Limb (tissue), 2 donors: ENCODE data around the gene HBS1L.
A peak's percentile ranks its signal among the peaks of the same experiment; 100 is the strongest.

Source experiments
- DNase-seq, 2 donors: peaks; one replicate each; pipeline ENCODE4 v3.0.0-alpha.2; 2016; ENCODE audit errors: extremely low spot score in 2 of 2

HBS1L gene

DNA sequence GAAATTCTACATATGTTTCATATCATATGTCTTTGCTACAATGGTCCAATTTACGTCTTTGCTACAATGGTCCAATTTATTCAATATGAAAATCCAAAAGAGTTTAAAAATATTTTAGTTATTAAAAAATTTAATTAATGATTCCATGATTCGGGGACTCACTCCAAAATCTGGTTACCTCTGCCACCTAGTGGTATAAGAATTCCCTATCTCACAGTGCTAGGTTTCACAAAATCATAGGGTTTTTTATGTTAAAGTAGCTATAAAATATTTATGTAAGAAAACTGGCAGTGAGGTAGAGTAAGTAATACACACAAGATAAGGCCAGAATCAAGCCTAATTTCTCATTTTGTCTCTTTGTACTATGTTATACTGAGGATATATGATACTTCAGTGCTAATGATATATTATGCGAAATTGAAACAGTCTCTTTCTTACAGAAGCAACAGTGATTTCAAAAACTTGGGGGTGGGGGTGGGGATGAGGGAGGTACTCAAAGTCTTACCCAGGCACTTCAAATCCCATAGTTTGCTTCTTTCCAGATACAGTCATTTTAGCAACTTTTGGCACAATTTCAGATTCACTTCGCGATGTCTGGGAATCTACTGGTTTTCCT lies 52.3 kb downstream of the HBS1L start:
- DNase-seq: peak in 1 of 2 donors; percentile 11

DNA sequence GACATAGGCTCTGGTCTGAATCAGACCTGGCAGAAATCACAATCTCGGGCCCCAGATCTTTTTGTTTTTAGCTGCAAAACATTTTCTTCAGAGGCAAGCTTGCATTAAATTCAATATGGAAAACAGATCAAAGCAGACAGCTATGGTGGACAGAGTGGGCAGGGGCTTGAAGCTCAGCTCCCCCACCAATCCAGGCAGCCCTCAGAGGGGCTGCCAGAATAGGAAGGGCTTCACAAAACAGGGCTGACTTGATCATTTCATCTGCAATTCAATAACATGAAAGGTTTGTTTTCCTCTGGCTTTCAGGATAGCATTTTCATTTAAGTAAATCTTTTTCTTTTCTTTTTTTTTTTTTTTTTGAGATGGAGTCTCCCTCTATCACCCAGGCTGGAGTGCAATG lies 55.5 kb downstream of the HBS1L start:
- no peak for DNase-seq

DNA sequence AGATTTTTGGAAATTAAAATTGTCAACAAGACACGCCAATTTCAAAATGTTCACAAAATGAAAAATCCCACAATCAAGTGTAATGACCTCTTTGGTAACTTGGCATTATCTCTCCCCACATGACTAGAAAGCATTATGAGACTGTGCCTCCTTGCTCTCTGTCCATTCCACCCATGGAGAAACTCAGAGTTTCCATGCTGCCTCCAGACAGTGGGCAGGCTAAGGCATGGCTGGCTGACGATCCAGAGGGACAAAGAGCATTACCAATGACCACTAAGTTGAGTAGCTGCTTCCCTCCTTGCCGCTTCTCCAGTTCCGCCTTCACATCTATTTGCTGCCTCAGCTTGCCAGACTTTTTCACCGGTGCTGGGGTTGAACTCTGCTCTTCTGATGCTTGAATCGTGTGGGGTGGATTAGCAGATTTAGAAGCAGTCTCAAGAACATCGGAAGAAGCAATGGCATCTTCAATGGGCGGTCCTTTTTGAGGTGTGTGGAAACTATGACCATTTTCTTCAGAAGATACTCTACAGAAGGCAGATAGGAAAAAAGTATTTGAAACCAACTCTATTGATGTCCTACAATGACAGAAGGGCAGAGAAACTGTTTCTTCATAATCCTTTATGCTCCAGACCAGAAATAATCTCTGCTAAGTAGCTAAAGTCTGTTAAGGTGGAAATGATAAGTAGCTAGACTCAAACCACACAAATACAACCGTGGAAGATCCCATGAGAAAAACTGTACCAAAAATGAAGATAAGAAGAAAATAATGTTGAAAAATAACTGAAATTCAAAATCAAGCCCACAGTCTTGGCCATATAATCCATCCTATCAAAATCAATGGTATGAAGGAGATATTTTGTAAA lies 57.3 kb downstream of the HBS1L start:
- no peak for DNase-seq

DNA sequence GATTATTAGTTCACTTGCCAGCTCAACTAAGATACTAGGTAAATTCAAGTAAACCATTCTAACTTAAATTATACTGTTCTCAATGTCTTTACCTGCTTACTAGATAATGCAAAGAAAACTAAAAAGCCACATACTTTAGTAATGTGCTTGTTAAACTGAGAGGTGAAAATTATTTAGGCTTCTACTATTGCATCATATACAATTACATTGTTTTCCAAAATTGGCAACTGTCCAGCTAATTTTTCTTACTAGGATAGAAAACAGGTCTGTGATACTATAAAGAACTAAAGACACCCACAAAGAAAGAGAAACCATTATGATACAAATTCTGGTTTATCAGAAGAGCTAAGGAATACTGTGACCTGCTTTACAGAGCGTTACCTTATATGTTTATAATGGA lies 59.1 kb downstream of the HBS1L start:
- no peak for DNase-seq

DNA sequence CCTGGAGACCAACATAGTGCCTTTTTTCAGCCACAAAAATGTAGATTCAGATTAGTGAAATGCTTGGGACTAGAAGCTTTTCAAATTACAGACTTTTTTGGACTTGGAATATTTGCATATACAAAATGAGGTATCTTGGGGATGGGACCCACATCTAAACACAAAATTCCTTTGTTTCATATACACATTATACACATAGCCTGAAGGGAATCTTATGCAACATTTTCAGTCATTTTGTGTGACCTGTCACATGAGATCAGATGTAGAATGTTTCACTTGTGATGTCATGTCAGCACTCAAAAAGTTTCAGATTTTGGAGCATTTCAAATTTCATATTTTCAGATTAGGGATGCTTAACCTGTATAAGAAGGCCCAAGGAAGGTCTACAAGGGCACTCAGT lies 60.2 kb downstream of the HBS1L start:
- DNase-seq: no peak

DNA sequence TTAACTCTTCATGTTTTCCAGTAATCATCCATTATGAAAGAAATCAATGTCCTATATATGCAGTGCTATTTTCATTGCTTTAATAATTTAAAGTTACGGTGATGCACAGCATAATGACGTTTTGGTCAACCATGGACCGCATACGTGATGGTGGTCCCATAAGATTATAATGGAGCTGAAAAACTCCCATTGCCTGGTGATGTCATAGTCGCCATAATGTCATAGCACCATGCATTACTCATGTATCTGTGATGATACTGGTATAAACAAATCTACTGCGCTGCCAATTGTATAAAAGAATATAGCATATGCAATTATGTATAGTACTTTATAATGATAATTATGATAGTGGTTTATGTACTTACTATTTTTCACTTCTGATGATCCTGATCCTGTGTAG lies 62.5 kb downstream of the HBS1L start:
- DNase-seq: no peak

DNA sequence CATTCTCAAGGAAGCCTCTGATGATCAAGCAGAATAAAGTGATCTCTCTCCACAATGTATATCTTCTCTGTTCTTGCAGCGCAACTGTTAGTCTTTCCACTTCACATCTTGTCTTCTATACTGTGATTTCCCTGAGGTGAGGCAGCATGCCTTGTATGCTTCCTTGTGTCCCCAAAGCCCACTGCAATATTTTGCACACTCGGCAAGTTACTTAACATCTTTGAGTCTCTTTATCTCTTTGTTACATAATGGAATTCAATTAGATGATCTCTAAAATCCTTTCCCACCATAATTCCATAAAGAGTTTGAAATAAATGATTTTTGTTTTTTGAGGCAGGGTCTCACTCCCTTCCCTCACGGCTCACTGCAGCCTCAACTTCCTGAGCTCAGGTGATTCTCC lies 64.4 kb downstream of the HBS1L start:
- DNase-seq: no peak

DNA sequence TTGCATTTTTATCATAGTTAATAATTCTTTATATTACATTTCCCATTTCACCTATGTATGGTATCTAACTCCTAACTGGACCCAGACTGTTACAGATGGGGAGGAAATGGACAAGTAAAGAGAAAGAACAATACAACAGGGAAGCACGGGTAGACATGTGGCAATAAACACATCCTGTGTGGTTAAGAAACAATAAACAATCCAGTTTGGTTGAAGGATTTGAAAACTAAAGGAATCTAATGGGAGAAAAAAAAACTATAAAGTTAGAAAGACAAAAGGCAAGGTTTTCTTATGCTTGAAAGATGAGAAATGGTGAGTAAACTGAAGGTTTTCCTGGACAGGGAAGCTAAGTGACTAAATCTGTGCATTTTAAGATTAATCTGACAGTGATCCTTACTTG lies 69.8 kb downstream of the HBS1L start:
- DNase-seq: no peak

DNA sequence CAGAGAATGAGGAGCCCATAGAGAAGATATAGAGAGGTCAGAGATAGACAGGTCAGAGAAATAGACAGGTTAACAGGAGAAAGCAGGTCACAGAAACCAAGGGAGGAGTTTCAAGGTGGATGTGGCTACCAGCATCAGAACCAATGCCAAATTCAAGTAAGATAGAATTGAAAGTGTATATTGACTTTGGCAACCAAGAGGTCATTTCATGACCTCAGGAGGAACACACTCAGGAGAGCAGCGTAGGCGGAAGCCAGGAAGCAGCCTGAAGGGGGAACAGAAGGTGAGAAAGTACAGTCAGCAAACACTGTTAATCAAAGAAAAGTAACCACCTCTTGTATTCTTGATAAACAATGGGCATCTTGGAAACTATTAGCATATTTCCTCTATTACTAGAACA lies 70.8 kb downstream of the HBS1L start:
- DNase-seq: no peak

DNA sequence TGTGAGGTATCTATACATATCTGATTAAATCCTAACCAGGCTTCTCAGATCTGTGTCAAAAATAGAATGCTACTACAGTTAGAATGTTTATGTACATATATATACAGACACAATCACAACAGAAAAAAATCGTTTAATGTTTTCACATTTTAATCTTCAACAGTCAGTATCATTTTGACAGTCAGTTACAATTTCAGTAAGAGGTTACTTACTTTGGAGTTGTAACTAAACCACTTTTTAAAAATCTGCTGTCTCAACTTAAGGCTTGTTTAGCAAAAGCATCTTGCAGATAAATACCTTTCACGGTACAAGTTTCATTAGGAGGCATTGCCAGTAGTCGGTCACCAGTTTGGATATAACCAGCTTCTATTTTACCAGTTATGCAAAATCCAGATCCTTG lies 72.5 kb downstream of the HBS1L start:
- DNase-seq: no peak

DNA sequence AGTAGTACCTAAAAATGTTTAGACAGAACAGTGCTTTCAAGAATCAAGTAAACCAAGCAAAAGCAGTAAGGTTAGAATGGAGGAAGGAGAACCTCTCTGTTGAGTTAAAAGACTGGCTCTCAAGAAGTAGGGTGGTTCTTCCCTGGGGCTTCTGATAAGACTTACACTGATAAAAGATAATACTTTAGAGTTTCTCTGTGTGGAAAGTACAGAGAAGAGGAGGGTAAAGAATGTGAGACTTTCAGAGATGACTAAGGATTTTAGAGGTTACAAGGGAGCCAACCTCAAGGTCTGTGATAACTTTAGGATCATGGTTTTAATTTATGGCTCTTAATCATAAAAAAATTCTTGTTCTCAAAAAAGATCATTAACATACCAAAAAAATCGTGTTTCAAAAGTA lies 73.8 kb downstream of the HBS1L start:
- no peak for DNase-seq

DNA sequence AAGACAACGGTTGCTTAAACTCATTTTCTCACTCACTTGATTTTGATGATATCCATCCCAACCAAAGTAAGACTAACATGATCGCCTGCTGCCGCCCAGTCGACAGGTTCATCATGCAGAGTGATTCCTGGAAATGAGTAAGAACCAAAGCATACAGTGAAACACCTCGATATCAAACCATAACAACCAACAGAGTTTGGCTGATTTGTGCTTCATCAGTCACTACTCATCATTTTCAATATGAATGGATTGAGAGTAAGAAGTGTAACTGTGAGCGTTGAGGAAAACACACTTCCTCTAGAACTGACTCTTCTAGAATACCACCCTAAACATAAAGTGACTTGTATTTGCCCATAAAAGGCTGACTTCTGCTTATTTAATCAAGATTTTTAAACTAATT lies 75.5 kb downstream of the HBS1L start:
- DNase-seq: no peak

DNA sequence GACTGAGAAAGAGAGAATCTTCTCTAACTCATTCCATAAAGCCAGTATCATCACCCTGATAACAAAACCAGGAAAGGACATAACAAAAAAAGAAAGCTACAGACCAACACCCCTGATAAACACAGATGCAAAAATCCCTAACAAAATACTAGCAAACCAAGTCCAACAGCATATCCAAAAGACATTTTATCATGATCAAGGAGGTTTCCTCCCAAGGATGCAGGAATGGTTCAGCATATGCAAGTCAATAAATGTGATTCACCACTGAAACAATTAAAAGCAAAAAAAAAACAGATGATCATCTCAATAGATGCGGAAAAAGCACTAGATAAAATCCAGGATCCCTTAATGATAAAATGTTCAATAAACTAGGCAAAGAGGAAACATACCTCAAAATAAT lies 80.3 kb downstream of the HBS1L start:
- no peak for DNase-seq

DNA sequence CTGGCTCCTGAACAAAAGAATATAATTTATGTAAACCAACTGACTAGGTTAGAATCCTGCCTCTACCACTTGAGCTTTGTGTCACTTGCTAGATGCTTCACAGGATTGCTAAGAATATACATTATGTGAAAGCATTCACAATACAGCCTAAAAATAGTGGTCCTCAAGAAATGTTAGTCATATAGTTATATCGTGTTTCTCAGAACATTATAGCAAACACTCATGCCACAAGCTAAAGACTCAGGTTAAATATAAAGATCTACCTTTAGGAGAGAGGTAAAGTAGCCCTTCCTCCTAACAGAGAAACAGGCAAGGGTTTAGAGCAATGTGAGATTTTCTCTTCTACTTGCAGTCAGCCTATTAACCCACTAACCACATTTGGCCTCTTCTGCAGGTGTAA lies 86.9 kb downstream of the HBS1L start:
- no peak for DNase-seq

DNA sequence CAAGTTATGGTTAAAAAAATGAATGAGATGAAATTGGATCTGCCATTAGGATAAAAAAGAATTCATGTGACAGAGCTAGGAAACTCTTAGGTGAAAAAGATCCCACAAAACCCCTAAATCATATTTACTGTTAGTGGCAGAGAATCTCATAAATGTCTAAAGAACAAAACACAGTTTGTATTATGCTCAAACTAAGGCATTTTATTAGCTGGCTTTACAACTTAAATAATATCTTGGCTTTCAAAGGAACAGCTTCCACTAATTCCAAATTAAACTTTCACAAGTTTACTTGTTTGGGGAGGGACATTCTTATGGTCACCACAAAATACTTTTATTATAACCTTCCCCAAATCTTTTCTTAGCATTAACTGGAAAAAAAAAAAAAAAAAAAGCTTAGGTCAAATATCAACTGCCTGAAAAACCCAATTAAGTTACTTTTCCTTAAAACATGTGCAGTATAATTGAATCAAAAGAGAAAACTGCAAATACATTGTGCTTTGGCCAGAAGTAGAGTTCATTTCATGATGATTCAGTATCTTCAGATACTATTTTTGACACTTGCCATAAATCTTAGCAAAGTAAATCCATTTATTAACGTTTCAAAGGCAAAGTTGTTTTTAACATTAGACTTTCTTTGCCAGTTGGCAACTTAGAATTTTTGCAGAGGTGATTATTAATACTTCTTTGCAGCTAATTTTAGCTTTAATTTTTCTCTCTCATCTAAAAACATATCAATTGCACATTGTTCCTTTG lies 90.0 kb downstream of the HBS1L start:
- no peak for DNase-seq

DNA sequence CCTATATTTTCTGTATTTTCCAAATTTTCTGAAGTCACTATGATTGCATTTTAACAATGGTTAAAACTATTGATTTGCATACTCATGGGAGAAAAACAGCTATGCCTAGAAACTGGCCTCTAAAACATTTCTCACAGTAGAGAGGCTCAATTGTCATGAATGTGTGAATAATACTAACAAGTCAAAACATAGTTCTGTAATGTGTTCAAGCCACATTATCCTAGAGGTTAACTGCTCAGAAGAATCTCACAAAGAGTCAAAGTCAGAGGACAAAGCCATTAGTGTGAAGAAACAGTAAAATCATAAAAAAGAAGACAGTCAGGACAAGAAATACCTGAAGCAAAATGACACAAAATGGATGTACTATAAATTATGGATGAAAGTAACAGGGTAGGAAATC lies 92.2 kb downstream of the HBS1L start:
- DNase-seq: no peak

DNA sequence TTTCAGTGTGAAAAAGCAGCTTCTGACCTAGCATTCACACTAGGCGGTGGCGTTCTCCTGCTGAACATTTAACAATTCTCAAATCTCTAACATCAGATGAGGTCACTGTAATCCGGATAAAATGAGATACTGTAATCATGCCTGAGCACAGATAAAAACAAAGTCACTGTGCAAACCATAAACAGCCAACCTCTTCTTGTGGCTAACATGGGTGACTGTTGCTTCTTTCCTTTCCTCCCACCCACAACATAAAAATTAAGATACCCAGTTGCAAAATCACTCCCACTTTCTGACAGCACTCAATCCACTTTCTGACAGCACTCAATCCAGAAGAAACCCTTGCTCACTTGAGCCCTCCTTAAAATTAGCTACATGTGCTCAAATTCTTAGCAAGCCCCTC lies 93.3 kb downstream of the HBS1L start:
- DNase-seq: no peak

DNA sequence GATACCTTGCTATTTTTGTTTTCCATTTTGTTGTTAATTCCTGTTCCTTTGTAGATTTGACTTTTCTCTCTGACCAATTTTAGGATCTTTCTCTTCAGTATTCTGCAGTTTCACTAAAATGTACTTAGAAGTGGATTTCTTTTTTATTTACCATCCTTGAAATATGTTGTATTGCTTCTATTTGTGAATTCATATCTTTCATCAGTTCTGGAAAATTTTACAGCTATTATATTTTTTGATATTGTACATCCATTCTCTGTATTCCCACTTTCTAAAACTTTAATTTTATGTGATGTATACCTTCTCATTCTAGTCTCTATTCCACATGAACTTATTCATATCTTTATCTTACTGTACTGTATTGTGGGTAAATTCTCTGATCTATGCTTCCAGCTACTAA lies 95.0 kb downstream of the HBS1L start:
- DNase-seq: no peak

DNA sequence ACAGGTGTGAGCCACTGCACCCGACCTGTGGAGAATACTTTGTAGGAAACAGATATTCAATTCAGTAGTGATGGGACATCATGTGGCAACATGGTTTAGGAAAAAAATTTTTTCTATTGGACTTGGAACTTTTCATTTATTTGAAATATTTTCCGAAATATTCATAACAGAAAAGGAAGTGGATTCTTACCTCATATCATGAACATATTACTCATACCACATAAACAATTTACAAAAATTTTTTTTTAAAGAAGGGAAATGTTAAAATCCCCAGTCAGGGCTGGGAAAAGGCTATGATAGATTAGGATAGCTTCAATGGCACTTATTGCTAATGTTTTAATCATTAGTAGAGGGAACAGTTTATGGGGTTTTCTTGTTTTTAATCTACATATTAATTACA lies 97.9 kb downstream of the HBS1L start:
- DNase-seq: no peak

DNA sequence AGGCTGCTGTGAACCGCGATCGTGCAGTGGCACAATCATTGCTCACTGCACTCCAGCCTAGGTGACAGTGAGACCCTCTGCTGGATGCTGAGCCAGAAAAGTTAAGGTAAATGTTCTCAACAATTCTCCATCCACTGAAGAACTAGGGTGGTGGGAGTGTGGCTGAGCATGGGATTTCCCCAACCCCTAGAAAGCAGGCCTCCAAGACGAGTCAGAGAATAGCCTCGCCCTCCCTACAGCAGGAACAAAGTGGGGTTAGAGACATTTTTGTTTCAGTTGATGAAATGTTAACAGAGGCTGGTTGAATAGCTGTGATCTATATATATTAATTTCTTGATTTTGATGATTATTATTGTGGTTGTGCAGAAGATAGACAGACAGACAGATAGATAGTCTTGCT lies 98.6 kb downstream of the HBS1L start:
- no peak for DNase-seq

DNA sequence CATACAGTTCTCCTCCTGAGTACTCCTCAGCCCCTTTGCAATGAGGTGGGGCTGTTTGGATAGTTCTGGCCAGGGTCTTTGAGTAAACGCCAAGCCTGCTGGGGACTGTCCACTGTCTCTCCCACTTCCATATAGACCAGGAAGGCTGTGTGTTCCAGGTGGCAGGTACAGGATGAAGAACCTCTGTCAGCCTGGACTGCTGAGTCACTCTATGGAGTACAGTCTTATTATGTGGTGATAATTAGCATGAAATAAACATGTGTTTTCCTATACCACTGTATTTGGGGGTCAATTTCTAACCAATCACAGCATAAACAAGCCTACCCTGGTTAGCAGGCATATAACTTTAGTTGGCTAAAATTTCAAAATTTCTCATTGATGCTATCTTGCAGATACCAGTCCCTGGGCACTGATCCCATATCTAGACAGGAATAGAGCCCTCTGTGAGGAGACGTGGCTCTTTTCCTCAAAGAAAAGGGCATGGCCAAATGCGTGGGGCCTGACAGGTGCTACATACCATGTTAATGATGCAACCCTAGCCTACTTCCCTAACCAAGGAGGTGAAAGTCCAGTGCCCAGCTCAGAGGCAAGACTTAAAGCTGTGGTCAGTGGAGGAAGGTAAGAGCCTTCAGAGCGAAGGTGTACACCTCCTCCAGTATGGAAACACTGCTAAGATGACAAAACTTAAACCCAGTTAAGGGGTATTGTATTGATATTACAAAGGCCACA lies 100.2 kb downstream of the HBS1L start:
- DNase-seq: no peak
